ENCODE results near the gene JAGN1.
"Not testable (repeated sequence)": the region's sequence is repeated elsewhere in the genome, so short reads cannot be mapped to it uniquely, and the experiment has no call there.

JAGN1 gene

DNA sequence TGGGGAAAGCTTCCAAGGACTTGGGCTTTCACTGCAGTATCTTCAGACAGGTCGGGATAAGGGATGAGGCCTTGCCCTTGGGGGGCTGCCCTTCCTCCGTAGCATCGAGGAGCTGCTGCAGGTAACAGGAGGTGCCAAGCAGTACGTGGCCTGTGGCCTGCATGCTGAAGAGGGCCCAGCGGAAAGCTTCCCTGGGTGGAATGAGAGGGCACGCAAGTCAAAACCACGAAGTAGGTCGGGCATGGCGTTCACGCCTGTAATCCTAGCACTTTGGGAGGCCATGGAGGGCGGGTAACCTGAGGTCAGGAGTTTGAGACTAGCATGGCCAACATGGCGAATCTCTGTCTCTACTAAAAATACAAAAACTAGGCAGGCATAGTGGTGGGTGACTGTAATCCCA is 23.3 kb upstream of the JAGN1 start:
- no peak for DNase-seq (ENCODE audit: low read depth)

DNA sequence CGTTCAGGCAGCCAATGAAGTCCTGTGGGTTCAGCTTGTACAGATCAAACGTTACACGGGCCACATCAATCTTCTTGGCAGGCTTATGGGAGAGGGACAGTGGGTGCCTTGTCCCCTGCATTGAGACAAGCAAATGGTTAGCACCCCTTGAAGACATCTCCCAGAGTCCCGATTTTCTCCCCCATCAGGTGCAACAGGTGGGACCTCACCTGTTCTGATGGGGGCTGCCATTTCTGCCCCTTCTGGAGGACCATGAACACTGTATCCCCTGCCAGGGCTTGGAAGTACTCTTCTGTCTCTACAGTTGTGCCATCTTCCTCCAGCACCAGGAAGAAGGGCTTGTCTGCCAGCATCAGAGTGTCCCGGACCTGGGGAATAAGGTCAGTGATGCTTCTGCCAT is 20.5 kb upstream of the JAGN1 start:
- DNase-seq (ENCODE audit: low read depth), result no peak

DNA sequence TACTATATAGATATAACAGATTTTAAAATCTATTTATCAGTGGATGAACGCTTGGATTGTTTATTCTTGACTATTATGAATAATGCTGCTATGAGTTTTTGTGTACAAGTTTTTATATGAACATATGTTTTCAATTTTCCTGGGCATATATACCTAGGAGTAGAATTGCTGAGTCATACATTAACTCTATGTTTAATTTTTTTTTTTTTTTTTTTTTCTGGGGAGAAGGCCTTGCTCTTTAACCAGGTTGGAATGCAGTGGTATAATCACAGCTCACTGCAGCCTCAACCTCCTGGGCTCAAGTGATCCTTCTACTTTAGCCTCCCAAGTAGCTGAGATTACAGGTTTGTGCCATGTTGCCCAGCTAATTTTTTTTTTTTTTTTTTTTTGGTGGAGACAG is 19.4 kb upstream of the JAGN1 start:
- peak; percentile 55 for DNase-seq (ENCODE audit: low read depth)

DNA sequence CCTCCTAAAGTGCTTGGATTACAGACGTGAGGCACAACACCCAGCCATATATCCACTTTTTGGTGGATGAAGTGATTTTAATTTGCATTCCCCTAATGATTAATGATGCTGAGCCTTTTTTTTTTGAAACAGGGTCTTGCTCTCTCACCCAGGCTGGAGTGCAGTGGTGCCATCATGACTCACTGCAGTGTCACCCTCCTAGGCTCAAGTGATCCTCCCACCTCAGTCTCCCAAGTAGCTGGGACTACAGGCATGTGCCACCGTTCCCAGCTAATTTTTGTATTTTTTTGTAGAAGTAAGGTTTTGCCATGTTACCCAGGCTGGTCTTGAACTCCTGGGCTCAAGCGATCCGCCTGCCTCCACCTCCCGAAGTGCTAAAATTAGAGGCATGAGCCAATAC is 18.3 kb upstream of the JAGN1 start:
- DNase-seq (ENCODE audit: low read depth), result not testable (repeated sequence)

DNA sequence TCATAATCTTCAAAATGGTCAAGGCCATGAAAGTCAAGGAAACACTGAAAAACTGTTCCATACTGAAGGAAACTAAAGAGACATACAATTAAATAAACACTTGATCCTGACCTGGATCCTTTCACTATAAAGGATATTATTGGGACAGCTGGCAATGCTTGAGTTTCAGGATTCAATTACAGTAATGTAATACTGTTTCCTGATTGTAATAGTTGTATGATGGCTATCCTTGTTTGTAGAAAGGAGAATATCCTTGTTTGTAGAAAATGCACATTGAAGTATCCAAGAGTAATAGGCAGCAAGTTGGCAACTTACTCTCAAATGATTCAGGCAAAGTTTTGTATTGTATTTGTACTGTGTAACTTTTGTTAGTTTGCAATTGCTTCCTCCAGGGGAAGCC is 15.0 kb upstream of the JAGN1 start:
- DNase-seq (ENCODE audit: low read depth), result no peak

DNA sequence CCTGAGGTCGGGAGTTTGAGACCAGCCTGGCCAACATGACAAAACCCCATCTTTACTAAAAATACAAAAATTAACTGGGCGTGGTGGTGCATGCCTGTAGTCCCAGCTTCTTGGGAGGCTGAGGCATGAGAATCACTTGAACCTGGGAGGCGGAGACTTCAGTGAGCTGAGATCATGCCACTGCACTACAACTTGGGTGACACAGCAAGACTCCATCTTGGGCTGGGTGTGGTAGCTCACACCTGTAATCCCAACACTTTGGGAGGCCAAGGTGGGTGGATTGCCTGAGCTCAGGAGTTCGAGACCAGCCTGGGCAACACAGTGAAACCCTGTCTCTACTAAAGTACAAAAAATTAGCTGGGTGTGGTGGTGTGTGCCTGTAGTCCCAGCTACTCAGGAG is 14.2 kb upstream of the JAGN1 start:
- not testable (repeated sequence) for DNase-seq (ENCODE audit: low read depth)

DNA sequence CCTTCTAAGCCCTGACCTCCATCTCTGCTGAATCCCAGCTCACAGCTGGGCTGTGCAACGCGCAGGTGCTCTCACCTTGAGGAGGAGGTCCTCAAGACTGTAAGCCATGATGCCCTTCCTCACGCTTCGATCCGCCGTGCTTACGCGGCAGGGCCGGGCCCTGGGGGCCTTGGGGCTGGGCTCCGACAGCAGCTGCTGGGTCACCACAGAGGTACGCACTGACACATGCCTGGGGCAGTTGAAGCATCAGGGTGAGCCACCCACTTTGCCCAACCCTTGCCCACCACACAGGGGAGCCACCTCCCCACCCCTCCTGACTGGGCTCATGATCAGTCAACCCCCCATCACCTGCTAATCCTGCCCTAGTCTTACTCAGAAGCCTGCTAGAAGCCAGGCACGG is 13.4 kb upstream of the JAGN1 start:
- DNase-seq (ENCODE audit: low read depth), result no peak

DNA sequence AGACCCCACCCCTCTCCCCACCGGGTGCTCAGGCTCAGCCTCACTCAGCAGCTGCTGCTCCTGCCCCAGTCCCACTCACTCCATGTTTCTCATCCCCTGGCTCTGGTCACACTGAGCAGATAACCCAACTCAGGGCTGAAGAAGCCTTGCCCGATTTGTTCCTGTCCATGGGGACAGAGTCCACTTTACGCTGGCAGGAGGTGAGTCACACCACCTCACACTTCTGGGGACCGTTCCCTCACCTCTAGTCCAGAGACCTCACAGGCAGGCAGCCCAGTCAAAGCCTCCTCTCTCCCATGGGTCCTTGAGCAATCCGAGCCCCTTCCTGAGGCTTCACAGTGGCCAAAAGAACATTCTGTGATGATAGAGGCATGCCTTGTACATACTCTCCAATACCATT is 11.7 kb upstream of the JAGN1 start:
- no peak for DNase-seq (ENCODE audit: low read depth)

DNA sequence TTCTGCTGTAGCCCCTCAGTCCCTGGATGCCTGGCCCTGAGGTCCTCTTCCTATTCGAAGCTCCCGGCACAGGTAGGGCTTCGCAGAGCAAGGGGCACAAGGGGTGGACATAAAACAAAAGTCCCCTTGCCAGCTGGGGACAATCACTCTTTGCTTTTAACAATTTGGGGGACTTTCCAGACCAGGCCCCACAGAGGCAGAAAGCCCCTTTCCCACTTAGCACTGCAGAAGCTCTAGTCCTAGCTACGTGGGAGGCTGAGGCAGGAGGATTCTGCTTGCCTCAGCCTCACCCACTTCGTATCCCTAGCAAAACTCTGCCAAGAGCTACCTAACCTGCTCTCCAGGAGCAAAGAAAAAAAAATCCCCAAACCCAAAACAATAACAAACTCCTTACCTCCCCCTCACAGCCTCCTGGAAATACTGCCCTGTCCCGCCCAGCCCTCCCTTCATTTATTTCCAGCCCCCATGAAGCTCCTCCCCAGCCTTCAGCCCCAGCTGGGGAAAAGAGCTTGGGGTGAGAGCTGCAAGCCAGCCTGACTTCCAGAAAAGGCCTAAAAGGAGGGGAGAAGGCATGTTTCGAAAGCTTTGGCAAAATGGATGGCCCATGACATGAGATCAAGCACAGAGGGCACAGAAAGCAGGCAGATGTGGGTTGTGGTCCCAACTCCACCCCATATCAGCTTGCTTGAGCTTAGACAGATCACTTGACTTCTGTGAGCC is 10.4 kb upstream of the JAGN1 start, which contains the start of gene CIDEC:
CIDEC (minus strand) TSS at position 424 of the 720 bp plus-strand sequence. CDS start 1,767 bp downstream, outside the sequence.
- DNase-seq (ENCODE audit: low read depth), result no peak

DNA sequence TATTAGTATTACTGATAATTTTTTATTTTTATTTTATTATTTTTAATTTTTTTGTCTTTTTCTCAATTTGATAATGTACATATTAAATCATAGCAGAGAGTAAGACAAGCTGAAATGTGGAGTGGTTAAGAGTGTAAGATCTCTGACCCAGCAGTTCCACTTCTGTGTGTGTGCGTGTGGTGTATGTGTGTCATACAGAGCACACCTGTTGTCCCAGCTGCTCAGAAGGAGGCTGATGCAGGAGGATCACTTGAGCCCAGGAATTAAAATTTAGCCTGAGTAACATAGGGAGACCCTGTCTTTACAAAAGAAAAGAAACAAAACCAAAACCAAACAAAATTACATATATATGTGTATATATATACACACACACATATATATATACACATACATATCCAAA is 9.0 kb upstream of the JAGN1 start:
- DNase-seq (ENCODE audit: low read depth), result no peak

DNA sequence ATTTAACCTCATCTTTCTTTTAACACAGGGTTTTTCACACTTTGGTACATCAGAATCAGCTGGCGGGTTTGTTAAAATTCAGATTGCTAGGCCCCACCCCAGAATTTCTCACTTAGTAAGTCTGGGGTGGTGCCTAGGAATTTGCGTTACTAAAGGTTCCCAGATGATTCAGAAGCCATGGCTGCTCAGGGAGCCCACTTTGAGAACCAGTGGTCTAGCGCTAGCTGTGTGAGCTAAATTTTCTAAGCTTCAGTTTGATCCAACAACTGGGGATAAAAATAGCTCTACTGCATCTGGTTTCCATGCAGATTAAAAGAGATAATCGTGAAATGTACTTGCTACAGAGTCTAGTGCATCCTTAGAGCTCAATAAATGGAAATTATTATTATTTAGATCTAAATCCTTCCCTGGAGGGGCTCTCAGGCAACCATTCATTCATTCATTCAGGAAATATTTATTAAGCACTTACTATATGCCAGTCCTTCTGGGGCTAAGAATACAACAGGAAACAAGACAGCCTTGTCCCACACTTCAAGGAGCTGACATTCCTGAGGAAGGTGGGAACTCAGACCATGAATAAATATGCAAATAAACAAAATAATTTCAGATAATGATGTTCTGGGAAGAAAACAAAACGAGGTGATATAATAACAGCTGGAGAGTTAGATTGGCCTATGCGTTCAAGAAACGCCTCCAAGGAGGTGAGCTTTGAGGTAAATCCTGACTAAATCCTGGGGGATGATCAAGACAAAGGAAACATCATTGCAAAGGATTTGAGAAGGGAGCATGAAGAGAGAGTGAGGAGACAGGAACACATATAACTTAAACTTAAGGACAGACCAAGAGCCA is 6.5 kb upstream of the JAGN1 start:
- peak; percentile 14 for DNase-seq (ENCODE audit: low read depth)

DNA sequence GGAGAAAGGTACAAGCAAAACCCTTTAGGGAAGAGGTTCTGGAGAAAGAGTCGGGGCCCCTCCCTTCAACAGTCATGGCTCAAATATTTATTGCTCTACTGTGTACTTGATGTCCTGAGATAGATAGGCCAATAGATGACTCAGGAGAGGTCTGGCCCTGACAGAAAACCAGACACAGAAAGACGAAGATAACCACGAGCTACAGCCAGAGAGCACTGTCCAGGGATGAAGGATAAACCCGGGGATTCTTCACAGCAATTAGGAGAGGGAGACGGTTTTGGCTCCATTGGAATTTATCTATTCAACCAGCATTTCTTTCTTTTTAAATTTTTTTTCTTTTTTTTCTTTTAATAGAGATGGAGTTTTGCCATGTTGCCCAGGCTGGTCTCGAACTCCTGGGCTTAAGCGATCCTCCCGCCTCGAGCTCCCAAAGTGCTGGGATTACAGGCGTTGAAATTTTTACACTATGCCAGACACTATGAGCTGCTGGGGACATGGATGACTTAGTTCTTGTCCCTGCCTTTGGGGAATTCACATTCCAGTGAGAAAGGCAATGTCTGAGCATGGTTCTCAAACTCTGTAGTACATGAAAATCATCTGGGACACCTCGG is 5.8 kb upstream of the JAGN1 start:
- peak; percentile 69 for DNase-seq (ENCODE audit: low read depth)

DNA sequence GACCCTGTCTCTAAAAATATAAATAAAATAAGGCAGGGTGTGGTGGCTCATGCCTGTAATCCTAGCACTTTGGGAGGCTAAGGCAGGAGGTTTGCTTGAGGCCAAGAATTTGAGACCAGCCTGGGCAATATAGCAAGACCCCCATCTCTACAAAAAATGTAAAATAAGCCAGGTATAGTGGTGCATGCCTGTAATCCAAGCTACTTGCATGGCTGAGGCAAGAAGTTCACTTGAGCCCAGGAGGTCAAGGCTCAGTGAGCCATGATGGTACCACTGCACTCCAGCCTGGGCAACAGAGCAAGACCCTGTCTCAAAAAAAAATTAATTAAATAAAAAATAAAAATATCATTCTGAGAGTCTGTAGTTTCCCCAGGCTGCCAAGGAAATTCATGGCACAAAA is 4.1 kb upstream of the JAGN1 start:
- DNase-seq (ENCODE audit: low read depth), result no peak

DNA sequence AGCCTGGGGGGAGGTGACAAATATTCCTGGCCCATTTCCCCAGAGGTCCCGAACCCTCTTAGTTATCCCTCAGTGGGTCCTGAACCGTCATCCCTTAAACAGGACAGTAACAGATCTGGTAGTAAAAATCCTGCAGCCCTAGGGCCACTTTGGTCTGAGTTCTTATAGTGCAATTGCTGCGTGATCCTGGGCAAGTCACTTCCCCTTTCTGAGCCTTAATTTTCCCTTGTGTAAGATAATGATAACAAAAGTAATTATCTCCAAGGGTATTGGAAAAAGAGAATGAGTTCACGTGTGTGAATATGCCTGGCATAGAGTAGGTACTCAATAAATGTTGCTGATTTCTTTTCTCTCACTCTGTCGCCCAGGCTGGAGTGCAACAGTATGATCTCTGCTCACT is 2.9 kb upstream of the JAGN1 start:
- no peak for DNase-seq (ENCODE audit: low read depth)

DNA sequence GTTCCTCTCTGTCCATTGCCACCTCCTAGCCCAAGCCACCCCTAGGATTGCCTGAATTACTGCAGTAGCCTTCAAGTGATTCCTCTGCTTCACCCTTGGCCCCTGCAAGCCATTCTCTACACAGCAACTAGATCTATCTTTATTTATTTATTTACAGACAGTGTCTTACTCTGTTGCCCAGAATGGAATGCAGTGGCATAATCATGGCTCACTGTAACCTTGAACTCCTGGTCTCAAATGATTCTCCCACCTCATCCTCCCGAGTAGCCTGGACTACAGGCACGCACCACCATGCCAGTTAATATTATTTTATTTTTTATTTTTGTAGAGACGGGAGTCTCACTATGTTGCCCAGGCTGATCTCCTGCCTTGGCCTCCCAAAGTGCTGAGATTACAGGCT is 1.9 kb upstream of the JAGN1 start:
- DNase-seq (ENCODE audit: low read depth), result no peak

DNA sequence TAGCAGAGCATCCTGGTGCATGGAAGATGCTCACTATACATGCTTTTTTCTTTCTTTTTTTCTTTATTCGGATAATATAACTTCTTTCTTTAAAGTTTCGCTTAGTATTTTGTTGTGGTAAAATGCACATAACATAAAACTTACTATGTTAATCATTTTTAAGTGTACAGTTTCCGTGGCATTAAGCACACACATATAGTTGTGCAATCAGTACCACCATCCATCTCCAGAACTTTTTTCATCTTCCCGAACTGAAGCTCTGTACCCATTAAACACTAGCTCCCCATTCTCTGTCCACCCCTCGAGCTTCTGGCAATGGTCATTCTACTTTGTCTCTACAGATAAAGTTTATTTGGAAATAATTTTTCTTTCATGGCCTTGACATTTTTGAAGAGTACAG is 1.0 kb upstream of the JAGN1 start:
- no peak for DNase-seq (ENCODE audit: low read depth)

DNA sequence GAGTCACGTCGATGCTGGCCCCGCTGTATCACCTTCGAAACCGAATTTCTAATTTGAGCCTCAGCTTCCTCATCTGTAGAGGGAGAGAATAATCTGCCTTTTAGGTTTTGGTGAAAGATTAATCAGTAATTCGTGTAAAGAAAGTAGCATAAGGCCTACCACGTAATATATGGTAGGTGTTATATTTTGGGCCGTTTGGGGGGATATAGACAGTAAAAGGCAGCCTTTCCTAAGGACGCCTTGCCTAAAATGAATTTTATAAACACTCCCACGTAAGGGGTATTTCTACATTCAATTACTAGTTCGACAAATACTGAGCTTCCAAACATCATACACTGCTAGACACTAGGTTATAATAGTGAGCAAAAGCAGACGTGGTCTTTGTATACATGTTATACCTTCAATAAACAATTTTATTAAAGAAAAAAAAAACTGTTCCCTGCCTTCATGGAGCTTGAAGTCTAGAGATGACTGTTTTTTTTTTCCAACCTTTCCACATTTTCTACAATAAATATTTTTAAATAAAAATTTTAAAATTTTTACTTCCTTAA is 737 bp downstream of the JAGN1 start:
- DNase-seq (ENCODE audit: low read depth), result no peak

DNA sequence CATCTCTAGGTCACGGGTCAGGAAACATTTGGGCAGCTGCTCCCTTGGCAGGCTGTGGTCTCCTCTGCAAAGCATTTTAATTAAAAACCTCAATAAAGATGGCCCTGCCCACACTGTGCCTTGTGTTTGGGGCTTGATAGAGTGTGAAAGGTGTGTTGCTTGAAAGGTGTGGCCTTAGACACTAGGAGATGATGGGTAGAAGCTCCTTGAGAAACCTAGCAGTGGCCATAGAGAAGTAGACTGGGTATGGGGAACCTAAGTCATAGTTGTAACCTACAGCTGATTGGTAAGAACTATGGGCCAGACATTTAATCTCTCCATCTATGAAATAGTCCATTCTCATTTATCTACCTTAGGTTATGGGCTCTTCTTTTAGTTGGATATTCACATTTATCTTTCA is 3.3 kb downstream of the JAGN1 start:
- DNase-seq (ENCODE audit: low read depth), result no peak

DNA sequence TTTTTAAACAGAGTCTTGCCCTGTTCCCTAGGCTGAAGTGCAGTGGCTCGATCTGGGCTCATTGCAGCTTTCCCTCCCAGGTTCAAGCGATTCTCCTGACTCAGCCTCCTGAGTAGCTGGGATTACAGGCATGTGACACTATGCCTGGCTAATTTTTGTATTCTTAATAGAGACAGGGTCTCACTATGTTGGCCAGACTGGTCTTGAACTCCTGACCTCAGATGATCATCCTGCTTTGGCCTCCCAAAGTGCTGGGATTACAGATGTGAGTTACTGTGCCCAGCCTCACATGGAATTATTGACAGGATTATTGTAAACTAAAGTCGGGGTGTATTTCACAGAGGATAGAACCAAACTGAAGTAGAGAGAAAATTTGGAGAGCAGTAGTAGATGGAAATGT is 5.3 kb downstream of the JAGN1 start:
- not testable (repeated sequence) for DNase-seq (ENCODE audit: low read depth)

DNA sequence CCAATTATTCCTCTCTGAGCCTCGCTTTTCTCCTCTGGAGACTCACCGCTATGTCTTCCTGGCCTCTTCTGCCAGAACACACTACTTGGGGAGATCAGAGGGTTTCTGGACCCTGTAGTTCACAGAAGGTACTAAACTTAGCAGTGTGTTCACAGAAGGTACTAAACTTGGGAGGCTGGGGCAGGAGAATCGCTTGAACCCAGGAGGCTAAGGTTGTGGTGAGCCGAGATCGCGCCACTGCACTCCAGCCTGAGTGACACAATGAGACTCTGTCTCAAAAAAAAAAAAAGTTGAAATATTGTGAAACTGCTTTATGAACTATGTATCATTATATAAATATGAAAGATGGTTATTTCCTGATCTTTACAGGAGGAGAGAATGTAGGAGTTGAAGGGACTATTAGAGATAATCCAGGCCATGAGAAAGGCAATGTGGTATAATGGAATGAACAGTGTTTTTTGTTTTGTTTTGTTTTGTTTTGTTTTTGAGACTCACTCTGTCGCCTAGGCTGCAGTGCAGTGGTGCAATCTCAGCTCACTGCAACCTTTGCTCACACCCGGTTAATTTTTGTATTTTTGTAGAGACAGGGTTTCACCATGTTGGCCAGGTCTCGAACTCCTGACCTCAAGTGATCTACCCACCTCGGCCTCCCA is 6.5 kb downstream of the JAGN1 start:
- not testable (repeated sequence) for DNase-seq (ENCODE audit: low read depth)

DNA sequence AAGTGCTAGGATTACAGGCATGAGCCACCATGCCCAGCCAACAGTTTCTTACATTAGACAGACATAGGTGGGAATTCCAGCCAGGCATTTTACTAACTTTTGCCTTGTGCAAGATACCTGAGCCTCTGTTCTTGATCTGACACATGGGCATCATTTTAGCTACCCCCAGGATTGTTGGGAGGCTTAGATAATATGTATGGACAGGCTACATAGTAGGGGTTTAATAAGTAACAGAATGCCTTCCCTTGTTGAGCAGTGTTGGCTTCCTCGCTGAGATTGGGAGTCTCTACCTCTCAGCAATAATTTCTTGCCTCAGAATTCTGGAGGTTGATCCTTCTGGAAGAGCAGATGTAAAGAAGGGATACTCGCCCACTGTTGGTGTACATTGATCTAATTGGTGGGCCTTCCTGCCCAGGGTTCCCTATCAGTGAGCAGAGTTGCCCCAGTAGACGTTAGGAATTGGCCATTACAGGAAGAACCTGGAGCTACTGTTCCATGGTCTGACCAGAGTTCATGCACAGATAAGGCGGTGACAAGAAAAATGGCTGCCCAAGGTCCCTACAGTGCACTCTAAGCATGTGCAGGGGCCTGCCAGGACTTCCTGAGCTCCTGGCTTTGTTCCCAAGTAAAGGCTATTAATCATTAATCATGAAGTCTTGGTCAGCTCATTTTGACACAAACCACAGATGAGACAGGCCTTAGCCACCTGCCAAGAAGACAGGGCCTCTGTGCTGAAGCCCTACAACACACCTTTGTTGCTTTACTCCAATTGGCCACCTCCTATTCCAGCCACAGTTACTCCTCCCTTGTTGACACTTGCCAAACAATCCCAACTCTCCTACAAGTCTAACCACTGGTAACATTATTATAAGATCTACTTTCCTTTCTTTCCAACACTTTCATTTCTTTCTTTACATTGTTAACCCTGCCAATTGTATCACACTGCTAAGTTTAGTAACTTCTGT is 7.3 kb downstream of the JAGN1 start:
- no peak for DNase-seq (ENCODE audit: low read depth)

All from HS-5 (cell line).